Choroid plexus epithelial cell (primary cell): Measurements from ENCODE around the gene PCGF6.

Experiments used
- DNase-seq: peaks from one replicate; pipeline ENCODE4 v3.0.0-alpha.2; 2010; ENCODE audit warnings: low read depth
- H3K4me3 ChIP-seq: 2 replicates; pipeline ENCODE4 v1.5.1; 2011; ENCODE audit warnings: low read depth, mild to moderate bottlenecking, control low read depth, low read length, moderate library complexity
- TF ChIP-seq, protein P1 (sequence below): conservative IDR thresholded peaks from 2 replicates; pipeline ENCODE4 v1.5.1; 2011; ENCODE audit warnings: low read depth, mild to moderate bottlenecking, control low read depth, inconsistent platforms, low read length, moderate library complexity

PCGF6 gene

DNA sequence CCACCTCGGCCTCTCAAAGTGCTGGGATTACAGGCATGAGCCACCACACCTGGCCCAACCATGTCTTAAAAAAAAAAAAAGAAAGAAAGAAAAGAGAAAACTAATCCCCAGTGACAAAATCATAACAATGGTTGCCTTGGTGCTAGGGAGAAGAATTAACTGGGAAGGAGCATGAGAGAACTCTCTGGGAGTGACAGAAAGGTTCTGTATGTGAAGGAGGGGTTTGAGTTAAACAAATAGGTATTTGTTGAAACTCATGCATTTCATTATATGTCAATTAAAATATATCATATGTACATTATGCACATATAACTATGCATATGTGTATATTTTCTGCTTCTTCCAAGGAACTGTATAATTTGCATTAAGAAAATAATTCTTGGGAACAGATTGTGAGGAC lies 40.7 kb downstream of the PCGF6 start:
- H3K4me3 ChIP-seq = no peak overlapping the region
- DNase-seq = no peak
- TF ChIP-seq, protein P1, sequence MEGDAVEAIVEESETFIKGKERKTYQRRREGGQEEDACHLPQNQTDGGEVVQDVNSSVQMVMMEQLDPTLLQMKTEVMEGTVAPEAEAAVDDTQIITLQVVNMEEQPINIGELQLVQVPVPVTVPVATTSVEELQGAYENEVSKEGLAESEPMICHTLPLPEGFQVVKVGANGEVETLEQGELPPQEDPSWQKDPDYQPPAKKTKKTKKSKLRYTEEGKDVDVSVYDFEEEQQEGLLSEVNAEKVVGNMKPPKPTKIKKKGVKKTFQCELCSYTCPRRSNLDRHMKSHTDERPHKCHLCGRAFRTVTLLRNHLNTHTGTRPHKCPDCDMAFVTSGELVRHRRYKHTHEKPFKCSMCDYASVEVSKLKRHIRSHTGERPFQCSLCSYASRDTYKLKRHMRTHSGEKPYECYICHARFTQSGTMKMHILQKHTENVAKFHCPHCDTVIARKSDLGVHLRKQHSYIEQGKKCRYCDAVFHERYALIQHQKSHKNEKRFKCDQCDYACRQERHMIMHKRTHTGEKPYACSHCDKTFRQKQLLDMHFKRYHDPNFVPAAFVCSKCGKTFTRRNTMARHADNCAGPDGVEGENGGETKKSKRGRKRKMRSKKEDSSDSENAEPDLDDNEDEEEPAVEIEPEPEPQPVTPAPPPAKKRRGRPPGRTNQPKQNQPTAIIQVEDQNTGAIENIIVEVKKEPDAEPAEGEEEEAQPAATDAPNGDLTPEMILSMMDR = no peak

- TF ChIP-seq, protein P1 = no peak
- no peak for DNase-seq
These were observed 43.3 kb downstream of the PCGF6 start for GRCh38 chr10:103307594-103307993.

GRCh38 chr10:103295374-103296015 lies 55.4 kb downstream of the PCGF6 start:
- peak; percentile 90 for DNase-seq
- H3K4me3 ChIP-seq = no peak overlapping the region
- TF ChIP-seq, protein P1 = no peak

More at GRCh38 chr10:103307594-103307993, 43.3 kb downstream of the PCGF6 start:
- no peak overlapping the region for H3K4me3 ChIP-seq

DNA sequence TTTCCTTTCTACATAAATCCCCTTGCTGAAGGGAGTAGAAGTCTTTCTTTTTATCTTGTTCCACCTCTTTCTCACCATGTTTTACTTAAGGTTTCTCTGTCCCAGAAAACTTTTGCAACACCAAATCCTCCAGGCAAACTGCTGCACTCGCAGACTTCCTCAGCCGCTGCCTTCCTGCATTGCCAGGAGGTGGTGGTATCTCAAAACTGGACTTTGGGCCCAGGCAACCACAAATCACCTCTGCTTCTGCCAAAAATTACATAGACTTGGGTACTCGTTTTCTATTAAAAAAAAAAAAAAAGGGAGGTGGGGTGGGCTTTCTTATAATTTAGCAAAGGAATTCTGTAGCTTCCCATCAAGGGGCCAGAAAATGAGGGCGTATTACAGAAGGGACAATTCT lies 59.4 kb downstream of the PCGF6 start:
- no peak for DNase-seq
- H3K4me3 ChIP-seq = no peak overlapping the region
- TF ChIP-seq, protein P1 = no peak

DNA sequence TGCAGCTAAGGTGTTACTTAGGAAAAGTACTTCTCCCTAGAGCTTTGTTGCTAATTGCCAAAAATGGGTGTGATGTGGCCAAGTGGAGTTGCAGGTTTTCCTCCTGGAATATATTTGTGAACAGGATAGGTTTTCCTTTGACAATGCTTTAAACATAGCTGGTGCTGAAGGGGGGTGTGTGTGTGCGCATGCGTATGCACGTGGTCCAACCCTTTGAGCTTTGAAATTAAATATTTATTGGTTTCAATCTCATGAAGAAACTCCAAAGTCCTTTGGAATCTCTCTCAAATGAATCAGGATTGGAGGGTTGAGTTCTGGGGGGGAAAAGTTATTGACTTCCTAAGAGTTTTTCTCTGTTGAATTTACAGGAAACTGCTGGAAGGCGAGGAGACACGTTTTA lies 62.9 kb downstream of the PCGF6 start:
- TF ChIP-seq, protein P1 = no peak
- DNase-seq = no peak
- no peak overlapping the region for H3K4me3 ChIP-seq

DNA sequence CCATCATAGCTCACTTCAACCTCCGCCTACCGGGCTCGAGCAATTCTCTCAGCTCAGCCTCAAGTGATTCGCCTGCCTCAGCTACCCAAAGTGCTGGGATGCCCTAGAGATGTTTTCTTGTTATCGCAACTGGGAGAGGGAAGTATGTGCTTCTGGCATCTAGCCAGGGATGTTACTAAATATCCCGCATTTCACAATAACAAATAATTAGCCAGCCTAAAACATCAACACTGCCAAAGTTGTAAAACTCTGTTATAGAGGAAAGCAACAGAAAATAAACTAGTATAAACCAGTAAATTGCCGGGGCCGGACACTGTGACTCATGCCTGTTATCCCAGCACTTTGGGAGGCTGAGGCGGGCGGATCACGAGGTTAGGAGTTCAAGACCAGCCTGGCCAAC lies 66.8 kb downstream of the PCGF6 start:
- no peak overlapping the region for H3K4me3 ChIP-seq
- TF ChIP-seq, protein P1 = no peak
- peak; percentile 66 for DNase-seq

GRCh38 chr10:103282961-103283360 lies 68.0 kb downstream of the PCGF6 start:
- TF ChIP-seq, protein P1 = no peak
- no peak for DNase-seq

More at GRCh38 chr10:103282961-103283360, 68.0 kb downstream of the PCGF6 start:
- H3K4me3 ChIP-seq = no peak overlapping the region
